Activated CD4-positive, alpha-beta T cell treated with anti-CD3 and anti-CD28 coated beads, Interleukin-10, Interleukin-2, amounts not matched to agents 100 ng/mL and 50 ng/mL, durations not matched to agents 16 hours and 8 hours (primary cell): ENCODE data around the gene RAB39B.

Experiments
- DNase-seq: peaks from one replicate; pipeline ENCODE4 v3.0.0-alpha.2; 2020

RAB39B gene

GRCh38 chrX:155215443-155216178, 48.7 kb downstream of the RAB39B start:
- no peak for DNase-seq

GRCh38 chrX:155213731-155214130, 50.6 kb downstream of the RAB39B start:
- no peak for DNase-seq

- no peak for DNase-seq
Measured at GRCh38 chrX:155211208-155211607, 53.1 kb downstream of the RAB39B start.
